Natural killer cell (primary cell): ENCODE data around the gene AKR7A2. TPM values are rescaled to one million over a fixed set of nuclear protein-coding genes. Genes with fewer than 3 reads are reported as not detected.
"Not testable (repeated sequence)": the region's sequence is repeated elsewhere in the genome, so short reads cannot be mapped to it uniquely, and the experiment has no call there.

Experiments
- ATAC-seq, 3 donors: fragments of 150-1000 bp in 2 of 3; fragments of 200-7000 bp in 1 of 3; cut with Tn5 transposase; 1 replicate in 1 of 3; 2 replicates in 2 of 3; pipeline ENCODE4 v1.10.0; 2021; ENCODE audit warnings: mild to moderate bottlenecking in 2 of 3, moderate library complexity in 2 of 3
- DNase-seq, 2 donors: peaks; one replicate each; pipeline versions ENCODE4 v3.0.0 to v3.0.0-alpha.2; 2013 to 2021; ENCODE audit warnings: mixed read lengths in 1 of 2
- H3K27ac ChIP-seq: one replicate; pipeline ENCODE4 v1.5.1; 2013; ENCODE audit warnings: mild to moderate bottlenecking, low read length
- H3K27me3 ChIP-seq: one replicate; pipeline ENCODE4 v1.6.1; 2013; ENCODE audit warnings: low read length; ENCODE audit not compliant: control insufficient read depth, insufficient read depth
- H3K36me3 ChIP-seq: one replicate; pipeline ENCODE4 v1.6.1; 2013; ENCODE audit warnings: low read length; ENCODE audit not compliant: control insufficient read depth, insufficient read depth
- H3K4me1 ChIP-seq: one replicate; pipeline ENCODE4 v1.6.1; 2013; ENCODE audit warnings: low read length; ENCODE audit not compliant: control insufficient read depth, insufficient read depth
- H3K4me3 ChIP-seq: one replicate; pipeline ENCODE4 v1.5.1; 2013; ENCODE audit warnings: low read length
- H3K9me3 ChIP-seq: one replicate; pipeline ENCODE4 v1.6.1; 2013; ENCODE audit warnings: low read length; ENCODE audit not compliant: control insufficient read depth, insufficient read depth
- H3K27ac Mint-ChIP-seq, 2 donors: one replicate each; pipeline ENCODE4 v1.8.0; 2022; ENCODE audit warnings: mild to moderate bottlenecking in 2 of 2, mixed read lengths in 2 of 2, moderate library complexity in 1 of 2
- H3K27me3 Mint-ChIP-seq, 2 donors: one replicate each; pipeline ENCODE4 v1.8.0; 2022; ENCODE audit warnings: low read depth in 2 of 2, mixed read lengths in 2 of 2
- H3K36me3 Mint-ChIP-seq: one replicate; pipeline ENCODE4 v1.8.0; 2022; ENCODE audit warnings: mixed read lengths
- H3K4me1 Mint-ChIP-seq, 2 donors: one replicate each; pipeline ENCODE4 v1.8.0; 2022; ENCODE audit warnings: mixed read lengths in 2 of 2
- H3K4me3 Mint-ChIP-seq: one replicate; pipeline ENCODE4 v1.8.0; 2022; ENCODE audit warnings: mild to moderate bottlenecking, moderate library complexity, mixed read lengths
- H3K9me3 Mint-ChIP-seq, 2 donors: one replicate each; pipeline ENCODE4 v1.8.0; 2022; ENCODE audit warnings: mixed read lengths in 2 of 2
- WGBS: methylation state at CpG from one replicate; pipeline ENCODE4 v1.1.7; 2013; ENCODE audit warnings: missing lambda C conversion rate; ENCODE audit not compliant: insufficient coverage; 5-methylcytosine and 5-hydroxymethylcytosine counted together
- intact Hi-C: fragments of 100-400 bp; cut with micrococcal nuclease; formaldehyde crosslinking; loops from one replicate; pipeline ENCODE4 v1.14.2; 2022
- total RNA-seq, 4 donors: library from RNA; stranded (reverse); fragments of 120-200 nt in 1 of 4; gene quantifications; one replicate each; pipeline versions ENCODE4 v1.2.3 to v1.2.4, GENCODE V29; 2013 to 2022
- TF ChIP-seq, protein P1 (sequence below): fragments of 200-600 bp; IDR thresholded peaks from one replicate; pipeline ENCODE4 v1.8.0; 2022; ENCODE audit warnings: antibody characterized with exemption

The AKR7A2 gene
- total RNA-seq, 3 donors from 2014 or later (not counting 1 experiment from before 2014, with no cell fraction given), result 25.5 to 31.9 (median 28.9) TPM

DNA sequence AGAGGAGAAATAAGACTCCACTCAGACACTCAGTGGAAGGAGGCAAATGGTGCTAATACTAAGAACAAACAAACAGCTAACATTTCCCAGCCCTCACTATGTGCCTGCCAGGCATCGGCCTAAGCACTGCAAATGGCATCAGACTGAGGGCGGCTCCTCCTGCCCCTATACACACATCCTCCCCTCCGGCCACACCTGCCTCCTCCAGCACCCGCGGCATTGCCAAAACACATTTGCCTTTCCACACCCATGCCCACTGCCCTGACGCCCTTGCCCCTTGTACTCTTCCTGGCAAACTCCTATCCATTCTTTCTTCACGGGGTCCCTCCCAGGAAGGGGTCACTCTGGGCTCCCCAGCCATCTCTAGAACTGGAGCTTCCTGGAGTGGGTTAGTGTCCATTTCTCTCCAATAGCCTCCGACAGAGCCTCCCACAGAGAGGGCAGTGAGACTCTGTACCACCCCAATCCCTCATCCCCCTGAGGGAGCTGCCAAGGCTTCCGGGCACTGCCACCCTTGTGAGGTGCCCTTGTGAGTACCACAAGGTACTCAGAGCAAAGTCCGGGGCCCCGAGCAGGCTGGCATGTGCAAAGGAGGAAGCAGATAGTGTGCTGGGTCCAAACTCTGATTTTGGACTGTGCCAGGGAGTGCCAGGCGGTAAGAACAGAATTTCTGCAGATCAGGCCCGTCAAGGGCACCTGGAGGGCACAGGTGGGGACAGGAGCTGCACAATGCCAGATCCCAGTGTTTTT lies 24.3 kb downstream of the AKR7A2 start:
- H3K27ac ChIP-seq, result no peak overlapping the region
- peaks cover 4% of the 10 kb centered on the region for H3K4me1 ChIP-seq
- TF ChIP-seq, protein P1, sequence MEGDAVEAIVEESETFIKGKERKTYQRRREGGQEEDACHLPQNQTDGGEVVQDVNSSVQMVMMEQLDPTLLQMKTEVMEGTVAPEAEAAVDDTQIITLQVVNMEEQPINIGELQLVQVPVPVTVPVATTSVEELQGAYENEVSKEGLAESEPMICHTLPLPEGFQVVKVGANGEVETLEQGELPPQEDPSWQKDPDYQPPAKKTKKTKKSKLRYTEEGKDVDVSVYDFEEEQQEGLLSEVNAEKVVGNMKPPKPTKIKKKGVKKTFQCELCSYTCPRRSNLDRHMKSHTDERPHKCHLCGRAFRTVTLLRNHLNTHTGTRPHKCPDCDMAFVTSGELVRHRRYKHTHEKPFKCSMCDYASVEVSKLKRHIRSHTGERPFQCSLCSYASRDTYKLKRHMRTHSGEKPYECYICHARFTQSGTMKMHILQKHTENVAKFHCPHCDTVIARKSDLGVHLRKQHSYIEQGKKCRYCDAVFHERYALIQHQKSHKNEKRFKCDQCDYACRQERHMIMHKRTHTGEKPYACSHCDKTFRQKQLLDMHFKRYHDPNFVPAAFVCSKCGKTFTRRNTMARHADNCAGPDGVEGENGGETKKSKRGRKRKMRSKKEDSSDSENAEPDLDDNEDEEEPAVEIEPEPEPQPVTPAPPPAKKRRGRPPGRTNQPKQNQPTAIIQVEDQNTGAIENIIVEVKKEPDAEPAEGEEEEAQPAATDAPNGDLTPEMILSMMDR, result no peak
- no peak overlapping the region for H3K27ac Mint-ChIP-seq
- H3K9me3 ChIP-seq, result no peaks in the 10 kb centered on the region
- WGBS, result 97% methylated on average over 13 of the region's 13 CpGs
- H3K27me3 Mint-ChIP-seq, result peaks cover 12 to 18% of the 10 kb centered on the region in 2 donors
- no peak overlapping the region for H3K4me3 ChIP-seq
- ATAC-seq (no peak), DNase-seq (no peak)
- H3K4me3 Mint-ChIP-seq, result peak overlapping the region; percentile 84
- no peaks in the 10 kb centered on the region for H3K27me3 ChIP-seq
- H3K36me3 Mint-ChIP-seq, result no peaks in the 10 kb centered on the region
- intact Hi-C loops, result no loop called here
- H3K4me1 Mint-ChIP-seq, result peaks cover 12% of the 10 kb centered on the region in 2 donors
- no peaks in the 10 kb centered on the region for H3K36me3 ChIP-seq
- no peaks in the 10 kb centered on the region for H3K9me3 Mint-ChIP-seq

DNA sequence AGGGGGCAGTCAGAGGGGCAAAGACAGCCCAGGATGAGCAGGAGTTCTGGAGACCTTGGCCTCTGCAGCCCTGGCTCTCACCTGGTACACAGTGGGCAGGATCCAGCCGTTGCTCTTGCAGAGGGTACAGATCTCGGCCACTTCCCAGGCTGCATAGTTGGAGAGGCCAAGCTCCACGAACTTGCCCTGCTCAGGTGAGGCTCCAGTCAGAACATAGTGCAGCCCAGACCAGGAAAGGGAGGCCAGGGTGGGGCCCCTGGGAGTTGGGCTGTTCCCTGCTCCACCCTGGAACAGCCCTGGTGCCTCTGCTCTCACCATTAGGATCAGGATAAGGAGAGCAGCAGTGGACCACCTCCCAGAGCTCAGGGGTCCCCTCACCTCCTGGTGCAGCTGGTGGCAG lies 26.1 kb downstream of the AKR7A2 start:
- ATAC-seq, H3K9me3 ChIP-seq, H3K27ac Mint-ChIP-seq, DNase-seq, H3K4me3 Mint-ChIP-seq, H3K27ac ChIP-seq, H3K36me3 ChIP-seq, H3K36me3 Mint-ChIP-seq, H3K4me1 ChIP-seq, H3K4me3 ChIP-seq, H3K27me3 ChIP-seq, H3K9me3 Mint-ChIP-seq, intact Hi-C loops: not testable (repeated sequence)
- Mint-ChIP-seq H3K27me3 (peaks cover 12 to 18% of the 10 kb centered on the region in 2 donors), H3K4me1 (peaks cover 12% of the 10 kb centered on the region in 2 donors)
- WGBS, result 77% methylated on average over 3 of the region's 3 CpGs

- H3K4me3 ChIP-seq, H3K36me3 Mint-ChIP-seq, H3K9me3 ChIP-seq, ATAC-seq, H3K27ac ChIP-seq, H3K9me3 Mint-ChIP-seq, H3K36me3 ChIP-seq, intact Hi-C loops, H3K27ac Mint-ChIP-seq, H3K4me3 Mint-ChIP-seq, DNase-seq, H3K4me1 ChIP-seq, H3K27me3 ChIP-seq: not testable (repeated sequence)
- WGBS, result 100% methylated on average over 3 of the region's 3 CpGs
- Mint-ChIP-seq H3K4me1 (peaks cover 12% of the 10 kb centered on the region in 2 donors), H3K27me3 (peaks cover 12 to 18% of the 10 kb centered on the region in 2 donors)
Observed at GRCh38 chr1:19285366-19285765, 26.6 kb downstream of the AKR7A2 start.

DNA sequence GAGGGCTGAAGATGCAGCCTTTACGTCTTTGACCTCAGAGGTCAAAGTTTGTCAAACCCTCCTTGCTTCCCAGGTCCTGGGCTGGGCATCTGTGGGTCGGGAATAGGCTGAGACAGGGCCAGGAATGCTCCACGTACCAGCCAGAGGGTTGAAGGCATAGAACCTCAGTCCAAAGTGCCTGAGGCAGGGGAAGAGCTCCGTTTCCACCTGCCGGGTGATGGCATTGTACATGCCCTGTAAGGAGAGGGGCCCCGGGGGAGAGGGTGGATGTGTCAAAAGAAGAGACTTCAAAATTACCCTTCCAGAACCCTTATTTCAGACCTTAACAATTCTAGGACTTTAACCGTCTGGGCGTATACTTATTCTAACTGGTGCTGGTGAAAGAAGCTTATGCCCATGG lies 27.1 kb downstream of the AKR7A2 start:
- Mint-ChIP-seq H3K4me3 (no peak overlapping the region), H3K27me3 (peaks cover 12 to 17% of the 10 kb centered on the region in 2 donors), H3K36me3 (no peaks in the 10 kb centered on the region), H3K27ac (no peak overlapping the region), H3K4me1 (peaks cover 12% of the 10 kb centered on the region in 2 donors), H3K9me3 (no peaks in the 10 kb centered on the region)
- Histone ChIP-seq H3K9me3 (no peaks in the 10 kb centered on the region), H3K36me3 (no peaks in the 10 kb centered on the region), H3K27me3 (no peaks in the 10 kb centered on the region), H3K27ac (no peak overlapping the region), H3K4me1 (peaks cover 4% of the 10 kb centered on the region), H3K4me3 (no peak overlapping the region)
- intact Hi-C loops, result no loop called here
- ATAC-seq, result no peak
- 91% methylated on average over 7 of the region's 8 CpGs for WGBS
- DNase-seq, result no peak
- TF ChIP-seq, protein P1, result no peak
